ENCODE data around the gene OTOS.

- TF ChIP-seq EP300 (IDR thresholded peaks at IDR 0.05; ENCODE audit: borderline replicate concordance) (no peak), RAD21 (IDR thresholded peaks at IDR 0.05; ENCODE audit: low read depth) (peak; percentile 95), TCF12 (IDR thresholded peaks at IDR 0.05; ENCODE audit: low read depth) (no peak), YY1 (IDR thresholded peaks at IDR 0.05; ENCODE audit: low read depth) (no peak)
- TF ChIP-seq, protein P1, sequence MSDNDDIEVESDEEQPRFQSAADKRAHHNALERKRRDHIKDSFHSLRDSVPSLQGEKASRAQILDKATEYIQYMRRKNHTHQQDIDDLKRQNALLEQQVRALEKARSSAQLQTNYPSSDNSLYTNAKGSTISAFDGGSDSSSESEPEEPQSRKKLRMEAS (IDR thresholded peaks at IDR 0.05), result no peak
Observed at GRCh38 chr2:240143801-240144648, 3.6 kb upstream of the OTOS start.
